BLaER1 treated with 17β-estradiol and CSF1 and Interleukin-3, amounts not matched to agents 10 nM and 100 nM (cell line): ENCODE measurements around the gene GPC2.
A peak's percentile ranks its signal among the peaks of the same experiment; 100 is the strongest.
"Not testable (repeated sequence)": the region's sequence is repeated elsewhere in the genome, so short reads cannot be mapped to it uniquely, and the experiment has no call there.

Experiments
- H3K27ac ChIP-seq, 11 experiments: shearing (Covaris generic); formaldehyde crosslinking; 2 replicates each; pipeline ENCODE4 v1.8.1; 2022
- H3K27me3 ChIP-seq, 11 experiments: shearing (Covaris generic); formaldehyde crosslinking; 2 replicates each; pipeline ENCODE4 v1.8.1; 2022
- H3K36me3 ChIP-seq, 11 experiments: shearing (Covaris generic); formaldehyde crosslinking; 2 replicates each; pipeline ENCODE4 v1.8.1; 2022
- H3K4me1 ChIP-seq, 10 experiments: shearing (Covaris generic); formaldehyde crosslinking; 2 replicates each; pipeline ENCODE4 v1.8.1; 2022
- H3K4me2 ChIP-seq, 11 experiments: shearing (Covaris generic); formaldehyde crosslinking; 2 replicates each; pipeline ENCODE4 v1.8.1; 2022
- H3K4me3 ChIP-seq, 10 experiments: shearing (Covaris generic); formaldehyde crosslinking; 2 replicates each; pipeline ENCODE4 v1.8.1; 2022
- H3K9ac ChIP-seq, 11 experiments: shearing (Covaris generic); formaldehyde crosslinking; 2 replicates each; pipeline ENCODE4 v1.8.1; 2022
- H3K9me3 ChIP-seq, 11 experiments: shearing (Covaris generic); formaldehyde crosslinking; replicated peaks in 1 of 11; 2 replicates each; pipeline ENCODE4 v1.8.1; 2022
- H4K20me1 ChIP-seq, 11 experiments: shearing (Covaris generic); formaldehyde crosslinking; 2 replicates each; pipeline ENCODE4 v1.8.1; 2022
- Cebpa-rat ChIP-seq, 11 experiments: shearing (Covaris generic); IDR thresholded peaks; 2 replicates each; pipeline ENCODE4 v1.8.1; 2022

The GPC2 gene, protein sequence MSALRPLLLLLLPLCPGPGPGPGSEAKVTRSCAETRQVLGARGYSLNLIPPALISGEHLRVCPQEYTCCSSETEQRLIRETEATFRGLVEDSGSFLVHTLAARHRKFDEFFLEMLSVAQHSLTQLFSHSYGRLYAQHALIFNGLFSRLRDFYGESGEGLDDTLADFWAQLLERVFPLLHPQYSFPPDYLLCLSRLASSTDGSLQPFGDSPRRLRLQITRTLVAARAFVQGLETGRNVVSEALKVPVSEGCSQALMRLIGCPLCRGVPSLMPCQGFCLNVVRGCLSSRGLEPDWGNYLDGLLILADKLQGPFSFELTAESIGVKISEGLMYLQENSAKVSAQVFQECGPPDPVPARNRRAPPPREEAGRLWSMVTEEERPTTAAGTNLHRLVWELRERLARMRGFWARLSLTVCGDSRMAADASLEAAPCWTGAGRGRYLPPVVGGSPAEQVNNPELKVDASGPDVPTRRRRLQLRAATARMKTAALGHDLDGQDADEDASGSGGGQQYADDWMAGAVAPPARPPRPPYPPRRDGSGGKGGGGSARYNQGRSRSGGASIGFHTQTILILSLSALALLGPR

DNA sequence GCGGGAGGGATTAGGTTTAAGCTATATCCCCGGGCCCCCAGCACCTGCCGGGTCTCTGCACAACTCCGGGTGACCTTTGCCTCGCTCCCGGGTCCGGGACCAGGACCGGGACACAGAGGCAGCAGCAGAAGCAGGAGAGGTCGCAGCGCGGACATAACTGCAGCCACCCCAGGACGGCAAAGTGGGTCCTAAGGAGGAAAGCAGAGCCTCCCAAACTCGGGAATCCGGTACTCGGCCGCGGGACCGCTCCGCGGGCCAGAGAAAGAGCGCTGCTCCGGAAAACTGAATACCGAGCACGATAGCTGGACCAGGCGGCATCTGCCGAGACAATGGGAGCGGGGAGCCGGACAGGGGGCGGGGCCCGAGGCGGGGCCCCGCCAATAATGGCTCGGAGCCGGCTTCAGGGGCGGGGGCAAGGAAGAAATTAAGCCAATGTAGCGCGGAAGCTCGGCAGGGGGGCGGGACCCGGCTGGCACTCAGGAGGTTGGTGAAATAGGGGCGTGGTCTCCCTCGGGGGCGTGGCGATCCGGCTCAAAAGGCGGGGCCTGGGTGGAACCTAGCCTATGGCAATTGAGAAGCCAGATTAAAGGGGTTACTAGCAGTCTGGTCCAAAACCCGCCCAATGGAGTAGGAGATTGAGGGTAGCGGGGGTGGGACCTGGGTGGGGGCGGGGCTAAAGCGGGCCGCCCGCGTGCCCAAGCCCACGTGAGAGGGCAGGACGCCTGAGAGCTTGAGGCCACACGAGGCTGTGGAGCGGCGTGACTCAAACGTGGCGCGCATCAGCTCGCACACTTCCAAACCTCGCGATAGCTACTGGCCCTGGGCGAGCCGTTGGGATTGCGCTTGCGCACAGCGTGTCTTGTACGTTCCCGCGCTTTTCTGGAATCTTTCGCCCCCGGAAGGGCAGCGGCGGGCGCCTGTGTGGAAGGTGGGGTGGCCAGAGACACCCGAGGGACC lies at the start of gene GPC2, which contains the start of gene STAG3:
Gene GPC2 (minus strand): TSS at position 337 of the 957 bp plus-strand sequence. CDS start 182 bp downstream, at position 155.
Gene STAG3 (plus strand): TSS at position 874 of the 957 bp plus-strand sequence. CDS start 2,639 bp downstream, outside the sequence.
- TF ChIP-seq Cebpa-rat (IDR thresholded peaks at IDR 0.05): no peak
- peaks cover 0 to 7% (median 4%) of the 10 kb centered on the region in 11 experiments; a peak in 9 of 22 replicates for H3K9me3 ChIP-seq

DNA sequence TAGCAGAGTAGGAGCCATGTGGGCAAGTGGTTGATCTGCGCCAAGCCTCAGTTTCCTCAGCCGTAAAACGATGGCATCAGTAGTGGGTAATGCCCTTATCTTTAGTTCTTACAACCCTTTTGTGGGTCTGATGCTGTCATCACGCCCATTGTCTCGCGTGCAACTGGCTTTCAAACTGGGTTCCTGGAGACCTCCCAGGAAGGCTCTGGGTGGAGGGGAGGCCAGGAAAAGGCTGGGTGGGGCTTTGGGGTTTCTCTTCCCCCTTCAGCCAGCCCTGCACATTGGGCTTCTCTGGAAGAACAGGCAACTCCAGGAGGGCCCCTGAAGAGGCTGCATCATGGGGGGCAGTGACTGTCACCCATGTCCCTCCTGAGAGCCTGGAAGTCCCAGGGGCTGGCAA lies 47.7 kb upstream of the GPC2 start:
- not testable (repeated sequence) for H3K9ac ChIP-seq, H3K27me3 ChIP-seq, H3K27ac ChIP-seq

More for the DNA sequence above, at the start of gene GPC2, which contains the start of gene STAG3:
- Histone ChIP-seq H4K20me1 (peaks cover 0 to 34% (median 14%) of the 10 kb centered on the region in 11 experiments; a peak in 15 of 22 replicates), H3K4me3 (peak within 1 kb of the TSS; percentile 53 to 98 (median 90)), H3K4me2 (peak within 1 kb of the TSS; percentile 81 to 99 (median 93)), H3K36me3 (peaks cover 0 to 30% (median 27%) of the 10 kb centered on the region in 11 experiments; a peak in 17 of 22 replicates), H3K9ac (peak within 1 kb of the TSS; percentile 47 to 92 (median 89); a peak in 21 of 22 replicates), H3K4me1 (peaks cover 6 to 42% (median 27%) of the 10 kb centered on the region in 10 experiments; a peak in 18 of 20 replicates), H3K27me3 (peaks cover 9 to 19% (median 14%) of the 10 kb centered on the region in 11 experiments; a peak in 21 of 22 replicates), H3K27ac (peak within 1 kb of the TSS in 9 of 11 experiments; percentile 55 to 90 (median 85); a peak in 18 of 22 replicates)

DNA sequence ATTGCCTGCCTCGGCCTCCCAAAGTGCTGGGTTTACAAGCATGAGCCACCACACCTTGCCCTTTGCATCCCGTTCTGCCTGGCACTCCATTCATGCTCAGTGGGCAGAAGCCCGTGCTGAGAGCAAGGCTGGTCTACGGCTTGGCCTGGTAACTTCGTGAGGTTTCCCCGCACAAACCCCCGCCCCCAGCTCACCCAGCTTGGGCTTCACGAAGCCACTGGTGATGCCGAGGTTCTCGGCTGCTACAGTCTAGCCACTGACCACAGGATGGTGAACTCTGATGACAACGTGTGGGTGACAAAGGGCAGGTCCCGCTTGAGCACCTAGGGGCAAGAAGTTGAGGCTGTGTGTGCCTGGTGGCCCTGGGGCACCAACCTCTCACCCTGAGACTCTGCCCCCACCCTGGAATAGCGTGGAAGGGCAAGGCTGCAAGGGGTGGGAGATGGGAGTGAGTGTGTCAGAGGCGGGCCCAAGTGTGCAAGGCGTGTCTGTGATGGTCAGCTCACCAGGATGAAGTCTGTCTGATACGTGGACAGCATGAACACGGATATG lies 46.3 kb upstream of the GPC2 start:
- H3K4me3 ChIP-seq, H3K27me3 ChIP-seq, H3K4me2 ChIP-seq, H3K9me3 ChIP-seq, H4K20me1 ChIP-seq, H3K27ac ChIP-seq, H3K9ac ChIP-seq: not testable (repeated sequence)
- Histone ChIP-seq H3K4me1 (peaks cover 4 to 53% (median 41%) of the 10 kb centered on the region in 10 experiments; a peak in 19 of 20 replicates), H3K36me3 (peaks cover 0 to 25% (median 0%) of the 10 kb centered on the region in 11 experiments; a peak in 5 of 22 replicates)

More for the DNA sequence above, 47.7 kb upstream of the GPC2 start:
- Histone ChIP-seq H3K36me3 (peaks cover 0 to 25% (median 0%) of the 10 kb centered on the region in 11 experiments; a peak in 5 of 22 replicates), H3K4me2 (peak overlapping the region in 3 of 11 experiments; percentile 15 to 34 (median 33); a peak in 3 of 22 replicates), H3K4me1 (peaks cover 0 to 39% (median 26%) of the 10 kb centered on the region in 10 experiments; a peak in 19 of 20 replicates)
- H4K20me1 ChIP-seq, H3K9me3 ChIP-seq, H3K4me3 ChIP-seq: not testable (repeated sequence)

DNA sequence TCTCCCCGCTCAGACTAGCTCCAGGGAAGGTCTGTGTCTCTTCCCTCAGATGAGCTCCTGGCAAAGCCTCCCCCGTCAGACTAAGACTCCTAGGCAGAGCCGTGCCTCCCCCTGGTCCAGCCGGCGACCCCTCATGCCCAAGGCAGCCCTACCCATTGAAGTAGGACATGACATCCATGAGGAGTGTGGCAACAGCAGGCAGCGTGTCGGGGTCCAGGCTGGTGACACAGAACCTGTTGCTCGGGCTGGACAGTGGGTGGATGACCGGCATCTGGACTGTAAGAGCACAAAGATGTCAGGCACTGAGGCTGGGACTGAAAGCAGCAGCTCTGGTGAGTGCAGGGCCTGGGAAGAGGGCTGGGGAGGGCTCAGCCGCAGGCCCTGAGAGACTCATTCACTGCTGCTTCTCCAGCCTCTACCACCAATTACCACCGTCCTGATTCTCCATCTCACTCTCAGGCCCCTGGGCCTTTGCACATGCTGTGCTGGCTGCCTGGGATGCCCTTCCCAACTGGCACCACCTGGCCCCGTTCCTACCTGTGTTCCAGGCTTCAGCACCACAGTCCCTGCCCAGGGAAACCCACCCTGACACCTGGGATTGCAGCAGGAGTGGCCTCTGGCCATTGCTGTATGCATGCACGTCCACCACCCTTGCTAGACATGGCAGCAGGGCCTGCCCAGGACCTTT lies 45.4 kb upstream of the GPC2 start:
- peak overlapping the region in 5 of 11 experiments; percentile 33 to 72 (median 66); a peak in 7 of 22 replicates for H3K27ac ChIP-seq
- H3K9ac ChIP-seq: peak overlapping the region in 6 of 11 experiments; percentile 48 to 65 (median 52); a peak in 3 of 22 replicates
- no peak overlapping the region for H3K4me3 ChIP-seq

DNA sequence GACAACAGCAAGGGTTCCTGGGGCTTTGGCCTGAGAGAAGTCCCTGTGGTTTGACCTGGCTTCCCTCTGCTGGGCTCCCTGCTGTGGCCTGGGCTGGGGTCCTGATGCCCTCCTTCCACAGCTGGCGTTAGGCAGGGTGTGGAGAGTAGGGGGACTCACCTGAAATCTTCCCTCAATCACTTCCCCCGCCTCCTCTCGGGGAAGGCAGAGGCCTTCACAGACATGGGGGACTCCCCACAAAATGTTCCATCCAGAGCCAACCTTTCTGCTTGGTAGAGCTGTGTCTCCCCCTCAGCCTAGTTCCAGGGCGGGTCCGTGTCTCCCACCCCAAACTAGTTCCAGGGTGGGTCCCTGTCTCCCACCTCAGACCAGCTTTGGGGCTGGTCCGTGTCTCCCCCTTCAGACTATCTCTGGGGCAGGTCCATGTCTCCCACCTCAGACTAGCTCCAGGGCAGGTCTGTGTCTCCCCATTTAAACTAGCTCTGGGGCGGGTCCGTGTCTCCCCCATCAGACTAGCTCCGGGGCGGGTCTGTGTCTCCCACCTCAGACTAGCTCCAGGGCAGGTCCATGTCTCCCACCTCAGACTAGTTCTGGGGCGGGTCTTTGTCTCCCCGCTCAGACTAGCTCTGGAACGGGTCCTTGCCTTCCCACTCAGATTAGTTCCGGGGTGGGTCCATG lies 44.7 kb upstream of the GPC2 start:
- peak overlapping the region in 8 of 11 experiments; percentile 14 to 72 (median 42); a peak in 15 of 22 replicates for H3K27ac ChIP-seq
- no peak for TF ChIP-seq Cebpa-rat (IDR thresholded peaks at IDR 0.05)
- H3K4me1 ChIP-seq: peaks cover 8 to 57% (median 48%) of the 10 kb centered on the region in 10 experiments
- H3K36me3 ChIP-seq: peaks cover 0 to 25% (median 0%) of the 10 kb centered on the region in 11 experiments; a peak in 4 of 22 replicates
- peak overlapping the region in 1 of 10 experiments; percentile 38; a peak in 4 of 20 replicates for H3K4me3 ChIP-seq
- peak overlapping the region; percentile 11 to 92 (median 86); a peak in 20 of 22 replicates for H3K4me2 ChIP-seq
- no peaks in the 10 kb centered on the region for H3K27me3 ChIP-seq
- H3K9ac ChIP-seq: peak overlapping the region; percentile 2 to 65 (median 51); a peak in 18 of 22 replicates
- H3K9me3 ChIP-seq: no peaks in the 10 kb centered on the region
- no peaks in the 10 kb centered on the region; a peak in 1 of 22 replicates for H4K20me1 ChIP-seq

More for the DNA sequence above, 45.4 kb upstream of the GPC2 start:
- Histone ChIP-seq H3K27me3 (no peaks in the 10 kb centered on the region), H3K4me1 (peaks cover 5 to 54% (median 44%) of the 10 kb centered on the region in 10 experiments; a peak in 19 of 20 replicates), H3K4me2 (peak overlapping the region in 5 of 11 experiments; percentile 87 to 92 (median 91); a peak in 10 of 22 replicates), H3K36me3 (peaks cover 0 to 25% (median 0%) of the 10 kb centered on the region in 11 experiments; a peak in 4 of 22 replicates), H3K9me3 (no peaks in the 10 kb centered on the region), H4K20me1 (no peaks in the 10 kb centered on the region; a peak in 1 of 22 replicates)
- TF ChIP-seq Cebpa-rat (IDR thresholded peaks at IDR 0.05): no peak

DNA sequence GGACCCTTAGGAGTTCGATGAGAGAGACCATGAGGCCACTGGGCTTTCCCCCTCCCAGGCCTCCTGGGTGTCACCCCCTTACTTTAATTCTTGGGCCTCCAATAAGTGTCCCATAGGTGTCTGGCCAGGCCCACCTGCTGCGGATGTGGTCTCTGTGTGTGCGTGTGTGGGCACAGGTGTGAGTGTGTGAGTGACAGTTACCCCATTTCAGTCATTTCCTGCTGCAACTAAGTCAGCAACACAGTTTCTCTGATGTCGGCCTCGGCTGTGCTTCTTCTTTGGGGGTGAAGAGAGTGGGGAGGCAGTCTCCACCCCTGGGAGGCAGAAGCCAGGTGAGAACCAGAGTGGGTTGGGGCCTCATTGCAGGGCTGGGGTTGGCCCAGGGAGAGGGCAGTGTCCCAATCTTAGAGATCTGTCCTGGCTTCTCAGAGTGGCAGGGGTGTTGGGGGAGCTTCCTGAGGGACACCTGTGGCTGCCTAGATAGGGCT lies 44.1 kb upstream of the GPC2 start:
- TF ChIP-seq Cebpa-rat (IDR thresholded peaks at IDR 0.05): no peak
- Histone ChIP-seq H3K4me1 (peaks cover 8 to 60% (median 51%) of the 10 kb centered on the region in 10 experiments), H3K27ac (peak overlapping the region in 8 of 11 experiments; percentile 14 to 72 (median 42); a peak in 15 of 22 replicates), H3K9ac (peak overlapping the region; percentile 2 to 65 (median 51); a peak in 19 of 22 replicates), H3K4me3 (peak overlapping the region in 2 of 10 experiments; percentile 3 to 38; a peak in 4 of 20 replicates), H3K4me2 (peak overlapping the region; percentile 11 to 92 (median 86); a peak in 21 of 22 replicates), H3K36me3 (peaks cover 0 to 23% (median 0%) of the 10 kb centered on the region in 11 experiments; a peak in 4 of 22 replicates), H4K20me1 (no peaks in the 10 kb centered on the region; a peak in 1 of 22 replicates), H3K27me3 (no peaks in the 10 kb centered on the region), H3K9me3 (no peaks in the 10 kb centered on the region)
